HG03342 (cell line): ENCODE results near the gene COX4I1.
"Not testable (repeated sequence)": the region's sequence is repeated elsewhere in the genome, so short reads cannot be mapped to it uniquely, and the experiment has no call there.

Source experiments
- ATAC-seq: cut with Tn5 transposase; IDR thresholded peaks from one replicate; pipeline ENCODE4 v1.9.1; 2021; ENCODE audit warnings: mild to moderate bottlenecking, moderate library complexity; ENCODE audit not compliant: unreplicated experiment

The COX4I1 gene

GRCh38 chr16:85821390-85822135, 22.1 kb downstream of the COX4I1 start:
- ATAC-seq, result peak; percentile 69

GRCh38 chr16:85822145-85822544, 22.6 kb downstream of the COX4I1 start:
- ATAC-seq, result no peak

- no peak for ATAC-seq
Observed at GRCh38 chr16:85823328-85823920, 23.9 kb downstream of the COX4I1 start.

- no peak for ATAC-seq
Observed at GRCh38 chr16:85824161-85825135, 25.0 kb downstream of the COX4I1 start.

GRCh38 chr16:85825326-85825725, 25.8 kb downstream of the COX4I1 start:
- ATAC-seq, result no peak

- no peak for ATAC-seq
Observed at GRCh38 chr16:85826686-85827247, 27.3 kb downstream of the COX4I1 start.

GRCh38 chr16:85828166-85828565, 28.7 kb downstream of the COX4I1 start:
- ATAC-seq, result no peak

GRCh38 chr16:85829171-85829719, 29.8 kb downstream of the COX4I1 start:
- ATAC-seq, result no peak

- ATAC-seq, result no peak
Observed at GRCh38 chr16:85829751-85830445, 30.4 kb downstream of the COX4I1 start.

GRCh38 chr16:85830821-85831220, 31.3 kb downstream of the COX4I1 start:
- no peak for ATAC-seq

- no peak for ATAC-seq
Observed at GRCh38 chr16:85832570-85833218, 33.2 kb downstream of the COX4I1 start.

GRCh38 chr16:85833219-85833920, 33.9 kb downstream of the COX4I1 start:
- ATAC-seq, result no peak

GRCh38 chr16:85834741-85835140, 35.2 kb downstream of the COX4I1 start:
- ATAC-seq, result no peak

- ATAC-seq, result no peak
Observed at GRCh38 chr16:85835227-85835751, 35.8 kb downstream of the COX4I1 start.

GRCh38 chr16:85835956-85836705, 36.6 kb downstream of the COX4I1 start:
- ATAC-seq, result no peak

GRCh38 chr16:85836706-85837582, 37.4 kb downstream of the COX4I1 start:
- ATAC-seq, result no peak

- ATAC-seq, result not testable (repeated sequence)
Observed at GRCh38 chr16:85837654-85838053, 38.2 kb downstream of the COX4I1 start.
